ENCODE results near the gene TUBA1B. TPM values are rescaled to one million over a fixed set of nuclear protein-coding genes. Genes with fewer than 3 reads are reported as not detected.
"Not testable (repeated sequence)": the region's sequence is repeated elsewhere in the genome, so short reads cannot be mapped to it uniquely, and the experiment has no call there.

Gene TUBA1B
- total and polyA plus RNA-seq, 4 donors: 261 to 1,091 (median 658) TPM

GRCh38 chr12:49138999-49139398, 7.8 kb upstream of the TUBA1B start:
- Histone ChIP-seq H3K9me3 (ENCODE audit: control insufficient read depth in 4 of 4, insufficient read depth in 3 of 4, low read length in 3 of 4) (no peaks in the 10 kb centered on the region), H3K4me3 (no peak overlapping the region), H3K4me1 (ENCODE audit: control insufficient read depth in 5 of 5, insufficient read depth in 5 of 5, low read length in 5 of 5) (no peaks in the 10 kb centered on the region), H3K9ac (ENCODE audit: insufficient read depth in 1 of 2, low read length in 2 of 2) (no peak overlapping the region), H3K27ac (ENCODE audit: low read depth in 1 of 2, low read length in 1 of 2) (no peak overlapping the region), H3K36me3 (ENCODE audit: control insufficient read depth in 4 of 4, insufficient read depth in 4 of 4, low read length in 4 of 4) (no peaks in the 10 kb centered on the region), H3K27me3 (ENCODE audit: control insufficient read depth in 3 of 3, insufficient read depth in 3 of 3, low read length in 2 of 3) (no peaks in the 10 kb centered on the region)
- no peak for TF ChIP-seq CTCF (IDR thresholded peaks at IDR 0.05; ENCODE audit: control extremely low read depth, extremely low read depth)
- no peak for ATAC-seq (ENCODE audit: insufficient read depth, low FRiP score)
- DNase-seq: no peak
- 94 to 95% methylated on average over 2 of the region's 2 CpGs for WGBS, 2 donors

- TF ChIP-seq CTCF (IDR thresholded peaks at IDR 0.05; ENCODE audit: control extremely low read depth, extremely low read depth): no peak
- DNase-seq (no peak), ATAC-seq (ENCODE audit: insufficient read depth, low FRiP score) (no peak)
- H3K27ac ChIP-seq (ENCODE audit: low read depth in 1 of 2, low read length in 1 of 2): no peak overlapping the region
- H3K4me3 ChIP-seq: no peak overlapping the region
- WGBS, 2 donors: 53 to 66% methylated on average over 2 of the region's 2 CpGs
- no peaks in the 10 kb centered on the region for H3K27me3 ChIP-seq (ENCODE audit: control insufficient read depth in 3 of 3, insufficient read depth in 3 of 3, low read length in 2 of 3)
- no peaks in the 10 kb centered on the region for H3K4me1 ChIP-seq (ENCODE audit: control insufficient read depth in 5 of 5, insufficient read depth in 5 of 5, low read length in 5 of 5)
- no peaks in the 10 kb centered on the region for H3K36me3 ChIP-seq (ENCODE audit: control insufficient read depth in 4 of 4, insufficient read depth in 4 of 4, low read length in 4 of 4)
- H3K9ac ChIP-seq (ENCODE audit: insufficient read depth in 1 of 2, low read length in 2 of 2): no peak overlapping the region
- no peaks in the 10 kb centered on the region for H3K9me3 ChIP-seq (ENCODE audit: control insufficient read depth in 4 of 4, insufficient read depth in 3 of 4, low read length in 3 of 4)
Observed at GRCh38 chr12:49138587-49138986, 7.4 kb upstream of the TUBA1B start.

- TF ChIP-seq CTCF (IDR thresholded peaks at IDR 0.05; ENCODE audit: control extremely low read depth, extremely low read depth): no peak
- Histone ChIP-seq H3K36me3 (ENCODE audit: control insufficient read depth in 4 of 4, insufficient read depth in 4 of 4, low read length in 4 of 4) (no peaks in the 10 kb centered on the region), H3K9ac (ENCODE audit: insufficient read depth in 1 of 2, low read length in 2 of 2) (no peak overlapping the region), H3K27ac (ENCODE audit: low read depth in 1 of 2, low read length in 1 of 2) (no peak overlapping the region), H3K4me3 (no peak overlapping the region), H3K4me1 (ENCODE audit: control insufficient read depth in 5 of 5, insufficient read depth in 5 of 5, low read length in 5 of 5) (peaks cover 0 to 7% (median 0%) of the 10 kb centered on the region in 5 donors), H3K9me3 (ENCODE audit: control insufficient read depth in 4 of 4, insufficient read depth in 3 of 4, low read length in 3 of 4) (no peaks in the 10 kb centered on the region), H3K27me3 (ENCODE audit: control insufficient read depth in 3 of 3, insufficient read depth in 3 of 3, low read length in 2 of 3) (no peaks in the 10 kb centered on the region)
- ATAC-seq (ENCODE audit: insufficient read depth, low FRiP score) (no peak), DNase-seq (no peak)
- WGBS, 2 donors: 98 to 100% methylated on average over 1 of the region's 1 CpG
Observed at GRCh38 chr12:49137476-49137875, 6.3 kb upstream of the TUBA1B start.

GRCh38 chr12:49136997-49137396, 5.8 kb upstream of the TUBA1B start:
- H3K9me3 ChIP-seq (ENCODE audit: control insufficient read depth in 4 of 4, insufficient read depth in 3 of 4, low read length in 3 of 4); H3K27me3 ChIP-seq (ENCODE audit: control insufficient read depth in 3 of 3, insufficient read depth in 3 of 3, low read length in 2 of 3); H3K9ac ChIP-seq (ENCODE audit: insufficient read depth in 1 of 2, low read length in 2 of 2); ATAC-seq (ENCODE audit: insufficient read depth, low FRiP score); H3K27ac ChIP-seq (ENCODE audit: low read depth in 1 of 2, low read length in 1 of 2); DNase-seq; H3K36me3 ChIP-seq (ENCODE audit: control insufficient read depth in 4 of 4, insufficient read depth in 4 of 4, low read length in 4 of 4); H3K4me3 ChIP-seq: not testable (repeated sequence)
- 92 to 94% methylated on average over 3 of the region's 3 CpGs for WGBS, 2 donors
- peaks cover 0 to 12% (median 3%) of the 10 kb centered on the region in 5 donors for H3K4me1 ChIP-seq (ENCODE audit: control insufficient read depth in 5 of 5, insufficient read depth in 5 of 5, low read length in 5 of 5)

All from lung (tissue), 12 donors.